Effector memory CD4-positive, alpha-beta T cell (primary cell): ENCODE measurements around the gene UHMK1.
"Not testable (repeated sequence)": the region's sequence is repeated elsewhere in the genome, so short reads cannot be mapped to it uniquely, and the experiment has no call there.

ENCODE experiments used
- DNase-seq, 3 donors: peaks; one replicate each; pipeline ENCODE4 v3.0.0-alpha.2; 2020
- H3K27ac ChIP-seq: 2 replicates; pipeline ENCODE4 v1.7.0; 2013; ENCODE audit warnings: mild to moderate bottlenecking, low read length, moderate library complexity; ENCODE audit not compliant: insufficient read depth, poor library complexity, severe bottlenecking
- H3K27me3 ChIP-seq: replicated peaks from 2 replicates; pipeline ENCODE4 v1.7.0; 2013; ENCODE audit warnings: mild to moderate bottlenecking, low read length; ENCODE audit not compliant: insufficient read depth, control insufficient read depth, poor library complexity, severe bottlenecking
- H3K36me3 ChIP-seq: 2 replicates; pipeline ENCODE4 v1.7.0; 2013; ENCODE audit warnings: mild to moderate bottlenecking, low read length, moderate library complexity; ENCODE audit not compliant: control insufficient read depth, insufficient read depth
- H3K4me1 ChIP-seq: 2 replicates; pipeline ENCODE4 v1.7.0; 2013; ENCODE audit warnings: low read length, mild to moderate bottlenecking; ENCODE audit not compliant: control insufficient read depth, insufficient read depth, poor library complexity, severe bottlenecking
- H3K4me3 ChIP-seq: 2 replicates; pipeline ENCODE4 v1.7.0; 2013; ENCODE audit warnings: low read length, low read depth, mild to moderate bottlenecking; ENCODE audit not compliant: insufficient read depth, poor library complexity, severe bottlenecking
- H3K9me3 ChIP-seq: 2 replicates; pipeline ENCODE4 v1.7.0; 2013; ENCODE audit warnings: mild to moderate bottlenecking, low read length, moderate library complexity; ENCODE audit not compliant: control insufficient read depth
- total RNA-seq, 3 donors: gene quantifications; one replicate each; lab custom pipeline; 2026; lab: John Stamatoyannopoulos, UW

Gene UHMK1
- 217 to 291 (median 221) reads per million in 3 donors for total RNA-seq

GRCh38 chr1:162497723-162498495 lies at the start of gene UHMK1:
Gene UHMK1, plus strand, starts transcription at chr1:162497818. Its CDS starts 183 bp downstream, at chr1:162498001.
- H3K27me3 ChIP-seq = no peaks in the 10 kb centered on the region
- H3K27ac ChIP-seq = peak within 1 kb of the TSS; percentile 86
- no peaks in the 10 kb centered on the region for H3K9me3 ChIP-seq
- peaks cover 9% of the 10 kb centered on the region for H3K4me1 ChIP-seq
- peak; percentile 81 to 88 (median 84) for DNase-seq
- H3K36me3 ChIP-seq = peaks cover 24% of the 10 kb centered on the region
- H3K4me3 ChIP-seq = peak within 1 kb of the TSS; percentile 85

- H3K9me3 ChIP-seq, H3K4me1 ChIP-seq, H3K27me3 ChIP-seq, H3K36me3 ChIP-seq, H3K27ac ChIP-seq, H3K4me3 ChIP-seq, DNase-seq: not testable (repeated sequence)
Observed at GRCh38 chr1:162454361-162454760, 43.3 kb upstream of the UHMK1 start.

- no peak for DNase-seq
- H3K27me3 ChIP-seq = no peaks in the 10 kb centered on the region
- H3K4me1 ChIP-seq = no peaks in the 10 kb centered on the region
- H3K36me3 ChIP-seq = no peaks in the 10 kb centered on the region
- no peak overlapping the region for H3K27ac ChIP-seq
- no peak overlapping the region for H3K4me3 ChIP-seq
- H3K9me3 ChIP-seq = no peaks in the 10 kb centered on the region
Observed at GRCh38 chr1:162456323-162456722, 41.3 kb upstream of the UHMK1 start.

- Histone ChIP-seq H3K4me1 (no peaks in the 10 kb centered on the region), H3K36me3 (no peaks in the 10 kb centered on the region), H3K4me3 (no peak overlapping the region), H3K27ac (no peak overlapping the region), H3K9me3 (no peaks in the 10 kb centered on the region), H3K27me3 (no peaks in the 10 kb centered on the region)
- no peak for DNase-seq
Observed at GRCh38 chr1:162458236-162458635, 39.4 kb upstream of the UHMK1 start.

- not testable (repeated sequence) for H3K27ac ChIP-seq, H3K36me3 ChIP-seq, H3K9me3 ChIP-seq, H3K27me3 ChIP-seq, H3K4me3 ChIP-seq, H3K4me1 ChIP-seq, DNase-seq
Observed at GRCh38 chr1:162462425-162462824, 35.2 kb upstream of the UHMK1 start.

GRCh38 chr1:162463021-162463420 lies 34.6 kb upstream of the UHMK1 start:
- no peaks in the 10 kb centered on the region for H3K4me1 ChIP-seq
- H3K36me3 ChIP-seq = no peaks in the 10 kb centered on the region
- no peak for DNase-seq
- H3K4me3 ChIP-seq = no peak overlapping the region
- H3K27ac ChIP-seq = no peak overlapping the region
- H3K9me3 ChIP-seq = no peaks in the 10 kb centered on the region
- H3K27me3 ChIP-seq = no peaks in the 10 kb centered on the region

GRCh38 chr1:162466797-162467196 lies 30.8 kb upstream of the UHMK1 start:
- Histone ChIP-seq H3K4me3 (no peak overlapping the region), H3K9me3 (no peaks in the 10 kb centered on the region), H3K27me3 (no peaks in the 10 kb centered on the region), H3K27ac (no peak overlapping the region), H3K4me1 (no peaks in the 10 kb centered on the region), H3K36me3 (no peaks in the 10 kb centered on the region)
- no peak for DNase-seq

GRCh38 chr1:162470216-162470615 lies 27.4 kb upstream of the UHMK1 start:
- H3K27me3 ChIP-seq = no peaks in the 10 kb centered on the region
- DNase-seq = no peak
- no peaks in the 10 kb centered on the region for H3K9me3 ChIP-seq
- H3K4me1 ChIP-seq = no peaks in the 10 kb centered on the region
- no peak overlapping the region for H3K4me3 ChIP-seq
- H3K27ac ChIP-seq = no peak overlapping the region
- no peaks in the 10 kb centered on the region for H3K36me3 ChIP-seq

GRCh38 chr1:162471290-162471853 lies 26.2 kb upstream of the UHMK1 start:
- Histone ChIP-seq H3K36me3 (no peaks in the 10 kb centered on the region), H3K27ac (no peak overlapping the region), H3K4me3 (no peak overlapping the region), H3K27me3 (no peaks in the 10 kb centered on the region), H3K4me1 (no peaks in the 10 kb centered on the region), H3K9me3 (no peaks in the 10 kb centered on the region)
- no peak for DNase-seq

- Histone ChIP-seq H3K4me3 (no peak overlapping the region), H3K9me3 (no peaks in the 10 kb centered on the region), H3K36me3 (no peaks in the 10 kb centered on the region), H3K27ac (no peak overlapping the region), H3K4me1 (no peaks in the 10 kb centered on the region), H3K27me3 (no peaks in the 10 kb centered on the region)
- no peak for DNase-seq
Observed at GRCh38 chr1:162475089-162475488, 22.5 kb upstream of the UHMK1 start.
